ENCODE results near the gene NMRAL1. TPM values are rescaled to one million over a fixed set of nuclear protein-coding genes. Genes with fewer than 3 reads are reported as not detected.

The NMRAL1 gene
- total RNA-seq, 1 experiment from 2014 or later = 176 TPM

DNA sequence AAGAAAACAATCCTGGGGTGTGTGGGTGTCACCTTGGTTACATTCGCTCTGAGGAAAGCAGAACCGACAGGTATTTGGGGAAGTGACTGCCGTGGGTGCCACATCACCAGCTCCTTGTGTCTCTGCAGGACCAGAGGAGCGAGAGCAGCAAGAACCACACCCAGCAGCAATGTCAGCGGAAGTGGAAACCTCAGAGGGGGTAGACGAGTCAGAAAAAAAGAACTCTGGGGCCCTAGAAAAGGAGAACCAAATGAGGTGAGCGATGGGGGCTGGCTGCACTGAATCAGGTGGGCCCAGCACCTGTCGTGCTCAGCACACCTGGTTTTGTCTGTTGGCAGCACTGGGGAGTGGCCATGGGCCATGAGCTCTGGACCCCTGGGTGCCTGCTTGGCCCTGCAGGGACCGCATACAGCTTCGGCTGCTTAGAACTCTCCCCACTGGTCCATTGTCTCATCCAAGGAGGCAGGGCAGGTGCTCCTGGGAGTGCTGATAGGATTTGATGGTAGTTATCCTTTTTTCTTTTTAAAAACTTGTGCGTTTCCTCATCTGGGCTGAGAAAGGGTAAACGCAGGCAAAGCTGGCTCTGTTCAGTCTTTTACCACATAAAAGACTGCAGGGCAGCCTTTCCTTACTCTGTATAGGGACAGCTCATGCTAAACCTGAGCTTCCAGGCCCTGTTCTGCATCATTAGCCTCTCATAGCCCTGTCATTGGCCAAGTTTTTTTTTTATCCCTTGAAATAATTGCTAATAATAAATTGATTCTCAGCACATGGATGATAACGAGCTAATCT lies 31.1 kb upstream of the NMRAL1 start:
- DNase-seq (ENCODE audit: low spot score) = no peak

DNA sequence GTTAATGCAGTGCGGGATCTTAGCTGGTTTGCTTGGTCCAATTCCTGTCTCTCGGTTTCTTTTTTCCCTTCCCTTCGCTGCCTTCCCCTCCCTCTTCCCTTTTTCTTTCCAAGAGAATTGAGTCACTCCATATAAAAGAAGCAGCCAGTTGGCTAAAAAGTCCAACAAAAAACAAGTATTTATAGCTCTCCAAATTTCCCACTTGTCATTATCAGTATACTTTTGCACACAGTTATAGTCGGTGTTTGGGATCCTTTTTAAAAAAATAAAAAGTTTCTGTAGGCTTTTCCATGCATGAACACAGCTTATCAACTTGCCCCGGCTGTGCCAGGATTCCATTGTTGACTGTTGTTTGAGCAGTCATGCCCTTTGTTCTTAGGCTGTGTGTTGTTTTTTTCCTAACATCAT lies 26.6 kb upstream of the NMRAL1 start:
- peak; percentile 59 for DNase-seq (ENCODE audit: low spot score)

DNA sequence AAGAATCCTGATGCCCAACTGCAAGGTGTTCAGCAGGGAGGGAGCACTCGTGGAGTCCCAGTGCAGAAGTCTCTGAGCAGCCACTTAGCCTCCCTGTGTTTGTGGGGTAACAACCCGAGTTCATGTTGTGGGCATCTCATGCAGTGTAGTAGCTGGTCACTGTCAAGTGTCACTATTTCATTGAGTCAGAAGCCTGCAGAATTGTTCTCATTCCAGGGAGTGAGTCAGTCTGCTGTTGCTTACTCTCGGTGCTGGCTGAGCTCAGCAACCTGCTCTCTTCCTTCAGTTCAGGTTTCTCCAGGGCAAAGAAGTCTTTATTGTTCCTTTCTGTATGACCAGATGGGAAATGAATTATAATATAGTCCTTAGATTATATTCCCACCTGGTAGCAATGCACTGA lies 25.8 kb upstream of the NMRAL1 start:
- DNase-seq (ENCODE audit: low spot score) = peak; percentile 93

DNA sequence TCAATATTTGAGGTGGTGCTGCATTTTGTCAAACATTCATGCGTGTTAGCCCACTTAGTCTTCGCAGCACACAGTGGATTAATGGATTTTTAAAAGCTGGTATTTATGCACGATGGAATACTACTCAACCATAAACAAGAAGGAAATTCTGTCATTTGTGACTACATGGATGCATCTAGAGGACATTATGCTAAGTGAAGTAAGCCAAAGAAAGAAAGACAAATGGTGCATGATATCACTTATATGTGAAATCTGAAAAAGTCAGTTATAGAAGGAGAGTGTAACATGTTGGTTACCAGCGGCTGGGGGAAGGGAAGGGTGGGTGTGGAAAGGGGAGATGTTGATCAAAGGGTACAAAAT lies 24.8 kb upstream of the NMRAL1 start:
- no peak for DNase-seq (ENCODE audit: low spot score)

DNA sequence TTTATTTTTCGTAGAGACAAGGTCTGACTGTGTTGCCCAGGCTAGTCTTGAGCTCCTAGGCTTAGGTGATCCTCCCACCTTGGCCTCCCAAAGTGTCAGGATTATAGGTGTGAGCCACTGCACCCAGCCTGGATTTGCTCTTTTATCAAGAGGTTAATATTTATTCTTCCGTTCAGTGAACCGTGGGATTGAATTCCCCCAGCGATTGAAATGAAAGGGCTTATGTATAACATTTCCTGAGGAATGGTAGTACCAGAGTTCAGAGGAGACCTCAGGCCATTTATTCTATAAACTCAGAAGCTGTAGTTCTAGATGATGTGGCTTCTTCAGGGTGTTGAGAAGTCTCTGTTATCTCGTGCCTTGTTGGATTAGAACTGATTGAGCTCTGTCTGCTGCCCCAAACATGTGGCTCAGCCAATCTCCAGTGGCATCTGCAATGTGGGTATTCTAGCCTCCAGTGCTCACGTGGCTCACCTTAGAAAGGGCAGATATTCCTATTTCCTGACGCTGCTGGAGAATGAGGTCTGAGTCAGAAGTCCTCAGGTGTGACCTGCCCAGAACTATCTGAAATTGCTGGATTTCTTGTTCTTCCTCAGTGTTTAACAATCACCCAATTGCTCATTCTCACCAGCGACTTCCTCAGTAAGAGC lies 24.2 kb upstream of the NMRAL1 start:
- no peak for DNase-seq (ENCODE audit: low spot score)

DNA sequence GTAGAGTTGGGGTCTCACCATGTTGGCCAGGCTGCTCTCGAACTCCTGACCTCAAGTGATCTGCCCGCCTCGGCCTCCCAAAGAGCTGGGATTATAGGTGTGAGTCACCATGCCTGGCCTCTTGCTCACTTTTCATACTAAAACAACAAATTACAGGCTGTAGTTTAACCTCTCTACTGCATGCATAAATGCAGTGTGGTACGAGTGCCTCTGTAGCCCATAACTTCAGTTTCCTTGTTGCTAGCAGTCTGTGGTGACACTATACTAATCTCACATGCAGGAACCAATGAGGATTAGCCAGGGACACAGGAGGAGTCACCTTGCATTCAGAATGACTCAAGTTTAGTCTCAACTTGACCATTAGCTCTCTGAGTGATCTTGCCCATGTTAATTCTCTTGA lies 21.9 kb upstream of the NMRAL1 start:
- peak; percentile 74 for DNase-seq (ENCODE audit: low spot score)

DNA sequence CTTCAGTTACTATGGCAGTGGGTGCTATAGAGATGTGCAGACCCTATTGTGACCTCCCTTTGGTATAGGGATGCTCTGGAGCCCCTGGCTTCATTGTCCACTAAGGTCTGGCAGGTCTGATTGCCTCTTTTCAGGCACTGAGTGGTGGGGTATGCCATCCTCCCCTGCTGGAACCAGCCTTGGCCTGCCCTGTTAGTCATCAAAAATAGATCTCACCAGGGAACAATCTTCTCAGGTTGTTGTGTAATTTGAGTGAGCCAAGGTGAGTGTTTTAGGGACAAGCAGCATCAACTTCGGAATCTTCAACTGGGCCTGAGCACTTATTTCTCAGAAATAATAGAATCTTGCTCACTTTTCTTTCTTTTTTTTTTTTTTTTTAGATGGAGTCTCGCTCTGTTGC lies 21.3 kb upstream of the NMRAL1 start:
- DNase-seq (ENCODE audit: low spot score) = no peak

DNA sequence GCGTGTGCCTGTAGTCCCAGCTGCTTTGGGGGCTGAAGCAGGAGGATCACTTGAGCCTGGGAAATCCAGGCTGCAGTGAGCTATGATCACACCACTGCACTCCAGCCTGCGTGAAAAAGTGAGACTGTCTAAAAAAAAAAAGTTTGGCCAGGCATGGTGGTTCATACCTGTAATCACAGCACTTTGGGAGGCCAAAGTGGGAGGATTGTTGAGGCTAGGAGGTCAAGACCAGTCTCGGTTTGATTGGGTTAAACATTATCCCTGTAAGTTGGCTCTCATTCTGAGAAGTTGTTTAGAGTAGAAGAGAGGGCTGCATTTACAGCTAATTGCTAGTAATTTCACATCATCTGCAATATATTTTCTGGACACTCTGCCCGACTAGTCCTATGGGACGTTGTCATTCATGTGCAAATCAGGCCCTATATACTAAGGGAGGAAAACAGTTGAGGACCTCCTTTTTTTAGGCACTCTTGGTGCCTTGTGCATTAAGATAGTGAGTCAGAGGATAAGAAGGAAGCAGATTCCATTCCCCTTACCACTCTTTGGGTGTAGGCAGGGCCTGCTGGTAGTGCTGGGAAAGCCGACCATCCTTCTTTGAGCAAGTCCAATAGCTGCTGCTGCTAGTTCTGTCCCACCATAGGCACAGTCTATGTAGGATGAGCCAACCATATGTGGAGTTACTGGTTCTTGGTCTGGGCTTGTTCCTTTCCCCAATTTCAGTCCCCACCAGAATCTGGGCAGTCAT lies 20.5 kb upstream of the NMRAL1 start:
- DNase-seq (ENCODE audit: low spot score) = peak; percentile 90

DNA sequence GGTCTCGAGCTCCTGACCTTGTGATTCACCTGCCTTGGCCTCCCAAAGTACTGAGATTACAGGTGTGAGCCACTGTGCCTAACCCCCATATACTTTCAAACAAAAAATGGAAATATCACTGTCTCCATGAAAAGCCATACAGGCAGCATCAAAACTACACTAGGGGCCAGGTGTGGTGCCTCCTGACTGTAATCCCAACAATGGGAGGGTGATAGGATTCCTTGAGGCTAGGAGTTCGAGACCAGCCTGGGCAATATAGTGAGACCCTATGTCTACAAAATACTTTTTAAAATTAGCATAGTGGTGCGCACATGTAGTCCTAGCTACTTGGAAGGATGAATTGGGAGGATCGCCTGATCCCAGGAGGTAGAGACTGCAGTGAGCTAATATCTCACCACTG lies 17.5 kb upstream of the NMRAL1 start:
- no peak for DNase-seq (ENCODE audit: low spot score)

DNA sequence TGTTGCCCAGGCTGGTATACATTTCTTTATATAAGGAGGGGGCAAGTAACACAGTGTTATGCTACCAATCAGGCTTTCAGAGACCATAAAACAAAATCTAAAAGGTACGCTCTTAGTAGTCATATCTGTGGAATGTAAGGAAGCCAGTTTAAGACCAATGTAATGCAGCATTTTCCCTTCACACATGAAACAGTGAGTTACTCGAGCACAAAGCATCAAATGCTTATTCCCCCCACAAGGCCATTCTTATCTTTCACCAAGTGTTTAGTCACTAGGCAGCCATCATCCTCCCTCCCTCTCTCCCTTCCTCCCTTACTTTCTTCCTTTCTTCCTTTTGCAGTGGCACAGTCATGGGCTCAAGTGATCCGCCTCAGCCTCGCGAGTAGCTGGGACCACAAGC lies 14.6 kb upstream of the NMRAL1 start:
- DNase-seq (ENCODE audit: low spot score) = peak; percentile 95

DNA sequence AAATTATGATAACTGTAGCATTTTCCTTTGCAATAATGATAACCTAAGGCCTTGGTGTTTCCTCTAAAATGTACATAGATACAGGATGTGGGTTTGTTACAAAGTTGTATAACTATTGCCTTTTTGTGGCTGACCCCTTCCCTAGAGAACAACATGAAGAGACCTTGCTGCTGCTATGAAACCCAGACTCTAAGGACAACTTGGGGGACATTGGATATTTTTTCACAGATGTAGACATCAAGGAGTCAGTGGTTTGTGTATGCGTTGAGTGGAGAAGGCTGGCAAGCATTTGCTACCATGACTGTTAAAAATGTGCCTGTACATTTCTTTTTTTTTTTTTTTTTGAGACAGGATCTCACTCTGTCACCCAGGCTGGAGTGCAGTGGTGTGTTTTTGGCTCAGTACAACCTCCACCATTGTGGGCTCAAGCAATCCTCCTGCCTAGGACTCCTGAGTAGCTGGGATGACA lies 14.1 kb upstream of the NMRAL1 start:
- peak; percentile 36 for DNase-seq (ENCODE audit: low spot score)

DNA sequence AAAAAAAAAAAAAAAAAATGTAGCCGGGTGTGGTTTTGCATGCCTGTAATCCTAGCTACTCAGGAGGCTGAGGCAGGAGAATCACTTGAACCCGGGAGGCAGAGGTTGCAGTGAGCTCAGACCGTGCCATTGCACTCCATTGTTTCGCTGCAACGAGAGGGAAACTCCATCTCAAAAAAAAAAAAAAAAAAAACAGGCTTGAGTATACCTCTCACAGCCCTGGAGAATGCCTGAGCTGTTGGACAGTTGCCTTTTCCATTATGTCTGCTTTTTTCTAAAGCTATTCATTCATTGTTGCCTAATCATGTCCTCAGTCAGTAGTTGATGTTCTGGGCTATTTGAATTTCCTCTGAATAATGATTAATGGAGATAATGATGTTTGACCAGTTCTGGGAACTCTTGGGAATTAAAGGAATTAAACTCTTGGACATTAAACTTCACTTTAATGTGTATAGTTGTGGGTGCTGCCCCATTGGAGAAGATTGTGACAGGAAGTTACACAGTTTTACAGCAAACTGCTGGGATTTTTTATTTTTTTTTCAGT lies 13.6 kb upstream of the NMRAL1 start:
- peak; percentile 35 for DNase-seq (ENCODE audit: low spot score)

DNA sequence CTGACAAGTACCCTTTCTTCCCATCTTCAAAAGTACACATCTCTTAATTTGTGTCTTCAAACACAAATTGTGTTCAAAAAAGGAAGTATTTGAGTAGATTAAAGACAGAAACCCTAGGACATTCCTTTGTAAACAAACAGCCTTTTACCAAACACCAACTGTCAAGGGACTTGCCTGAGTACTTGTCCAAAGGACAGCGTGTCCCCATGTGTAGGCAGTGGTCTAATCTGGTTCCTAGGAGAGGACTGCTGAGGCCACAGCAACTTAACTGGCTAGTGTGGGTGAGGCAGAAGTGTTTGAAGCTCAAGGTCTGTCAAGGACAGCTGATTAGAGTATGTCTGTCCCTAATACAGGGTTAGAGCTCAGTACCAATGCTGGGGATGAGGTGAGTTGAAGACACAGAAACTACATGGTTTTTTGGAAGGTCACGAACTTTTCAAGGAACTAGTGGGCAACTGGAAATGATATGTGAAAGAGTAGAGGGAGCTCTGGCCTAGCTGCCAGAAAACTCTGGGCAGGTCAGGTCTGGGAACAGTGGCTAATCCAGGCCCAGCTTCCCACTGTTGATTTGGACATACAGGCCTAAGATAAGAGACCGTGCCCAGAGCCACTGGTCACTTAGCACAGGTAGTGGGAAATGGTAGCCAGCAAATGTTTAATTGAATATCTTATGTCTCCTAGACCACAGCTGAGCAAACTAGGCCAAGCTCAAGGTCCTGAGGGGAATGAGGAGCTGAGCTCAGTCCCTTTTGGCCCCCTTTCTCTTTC lies 11.9 kb upstream of the NMRAL1 start:
- no peak for DNase-seq (ENCODE audit: low spot score)

DNA sequence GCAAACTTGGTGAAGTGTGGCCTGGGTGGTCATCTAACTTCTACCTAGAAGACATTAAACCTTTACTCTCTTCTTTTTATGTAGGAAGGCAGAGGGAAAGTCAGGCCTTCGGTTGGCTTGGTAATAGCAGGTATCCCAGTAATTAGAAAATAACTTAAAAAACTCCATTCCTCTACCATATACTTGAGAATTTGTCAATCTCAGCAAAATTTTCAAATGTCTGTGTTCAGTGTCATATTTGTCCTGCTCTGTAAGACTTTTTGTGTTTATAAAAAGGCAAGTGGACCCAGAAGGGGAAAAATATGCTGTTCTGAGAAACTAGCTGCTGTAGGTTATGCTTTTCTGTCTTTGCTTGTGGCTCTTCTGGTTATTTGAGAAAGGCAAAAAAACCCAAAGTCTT lies 7.5 kb upstream of the NMRAL1 start:
- DNase-seq (ENCODE audit: low spot score) = no peak

DNA sequence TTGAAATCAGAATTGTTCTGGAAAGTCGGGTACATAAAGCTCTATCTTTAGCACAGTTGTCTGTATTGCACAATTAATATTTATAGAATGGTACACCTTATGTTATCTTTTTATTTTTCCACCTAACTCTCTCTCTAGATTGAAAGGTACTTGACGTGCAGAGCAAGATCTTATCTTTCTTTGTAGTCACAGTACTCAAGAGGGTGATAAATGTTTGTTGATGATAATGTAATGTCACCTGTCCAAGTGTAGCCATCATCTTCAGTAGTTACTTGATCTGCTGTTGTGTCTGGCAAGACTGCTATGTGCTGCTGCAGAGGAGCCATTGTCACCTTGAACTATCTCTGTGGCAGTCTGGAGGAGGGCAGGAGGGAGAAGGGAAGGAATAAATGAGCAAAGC lies 7.1 kb upstream of the NMRAL1 start:
- no peak for DNase-seq (ENCODE audit: low spot score)

DNA sequence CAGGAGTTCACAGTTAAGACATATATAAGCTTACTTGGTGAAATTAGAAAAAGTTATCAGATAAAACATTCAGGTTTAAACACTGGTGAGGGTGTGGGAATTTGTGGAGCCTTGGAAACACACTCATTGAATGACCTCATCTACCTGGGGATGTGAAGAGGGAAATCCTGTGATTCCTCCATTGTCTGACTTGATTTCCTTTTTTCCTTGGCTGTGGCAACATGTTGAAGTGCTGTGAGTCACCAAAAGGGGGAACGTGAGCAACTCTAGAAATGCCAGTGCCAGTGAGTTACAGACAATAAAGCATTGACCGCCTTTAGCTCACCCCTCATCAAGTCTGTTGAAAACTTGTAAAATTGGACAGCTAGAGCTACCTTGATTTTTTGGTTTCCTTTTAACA lies 3.5 kb upstream of the NMRAL1 start:
- peak; percentile 56 for DNase-seq (ENCODE audit: low spot score)

DNA sequence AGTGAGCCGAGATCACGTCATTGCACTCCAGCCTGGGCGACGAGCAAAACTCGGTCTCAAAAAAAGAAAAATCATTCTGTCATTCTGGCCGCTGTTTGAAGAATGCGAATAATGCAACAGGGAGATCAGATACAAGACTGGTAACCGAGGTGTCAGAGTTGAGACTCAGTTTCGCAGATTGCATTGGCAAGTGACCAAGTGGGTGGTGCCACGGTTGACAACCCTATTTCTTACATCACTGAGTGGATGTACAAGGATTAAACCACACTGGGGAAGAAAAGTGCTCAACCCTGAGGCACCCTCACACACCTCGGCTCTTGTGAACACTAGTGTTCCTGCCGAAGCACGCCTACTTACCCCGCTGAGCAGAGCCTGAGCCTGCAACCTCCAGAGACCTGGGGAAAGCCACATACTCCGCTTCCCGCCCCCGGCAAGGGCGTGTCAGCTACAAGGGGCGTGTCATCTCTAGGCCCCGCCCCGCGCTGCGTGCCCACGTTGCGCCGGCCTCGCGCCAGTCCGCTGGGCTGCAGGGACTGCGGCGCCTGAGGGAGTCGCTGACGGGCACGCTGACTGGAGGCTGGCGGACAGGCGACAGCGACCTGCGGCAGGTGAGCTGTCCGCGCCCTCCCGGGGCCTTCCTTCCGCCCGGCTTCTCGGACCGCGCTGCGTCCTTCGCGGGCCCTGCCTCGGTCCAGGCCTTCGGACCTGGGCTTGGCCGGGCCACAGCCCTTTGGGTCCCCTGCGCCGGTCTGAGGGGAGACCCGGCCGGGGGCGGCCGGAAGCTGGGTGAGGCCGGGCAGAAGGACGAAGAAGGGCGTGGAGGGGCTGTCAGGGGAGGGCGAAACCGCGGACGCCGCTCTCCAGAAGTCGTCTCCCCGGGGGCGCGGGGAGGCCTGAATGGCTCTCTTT lies 1.7 kb upstream of the NMRAL1 start, which contains the start of gene HMOX2:
HMOX2 (plus strand) TSS at position 519 of the 909 bp plus-strand sequence. CDS start 29,127 bp downstream, outside the sequence.
- DNase-seq (ENCODE audit: low spot score) = peak; percentile 87

DNA sequence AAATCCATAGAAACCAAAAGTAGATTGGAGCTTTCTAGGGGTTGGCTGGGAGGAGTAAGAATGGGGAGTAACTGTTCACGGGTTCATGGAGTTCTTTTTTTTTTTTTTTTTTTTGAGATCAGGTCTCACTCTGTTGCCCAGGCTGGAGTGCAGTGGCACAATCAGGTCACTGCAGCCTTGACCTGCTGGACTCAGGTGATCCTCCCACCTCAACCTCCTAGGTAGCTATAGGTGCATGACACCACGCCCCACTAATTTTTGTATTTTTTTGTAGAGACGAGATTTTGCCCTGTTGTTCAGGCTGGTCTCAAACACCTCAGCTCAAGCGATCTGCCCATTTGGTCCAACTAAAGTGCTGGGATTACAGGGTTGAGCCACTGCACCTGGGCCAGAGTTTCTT lies 1.5 kb downstream of the NMRAL1 start:
- no peak for DNase-seq (ENCODE audit: low spot score)

DNA sequence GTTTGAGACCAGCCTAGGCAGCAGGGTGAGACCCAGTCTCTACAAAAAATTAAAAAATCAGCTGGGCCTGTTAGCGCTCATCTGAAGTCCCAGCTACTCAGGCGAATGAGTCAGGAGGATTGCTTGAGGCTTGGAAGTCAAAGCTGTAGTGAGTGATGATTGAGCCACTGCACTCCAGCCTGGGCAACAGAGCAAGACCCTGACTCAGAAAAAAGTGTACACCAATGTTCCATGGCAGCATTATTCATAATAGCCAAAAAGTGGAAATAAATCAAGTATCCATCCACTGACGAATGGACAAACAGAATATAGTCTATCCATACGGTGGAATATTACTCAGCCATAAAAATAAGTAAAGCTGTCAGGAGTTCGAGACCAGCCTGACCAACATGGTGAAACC lies 2.6 kb downstream of the NMRAL1 start:
- DNase-seq (ENCODE audit: low spot score) = no peak

DNA sequence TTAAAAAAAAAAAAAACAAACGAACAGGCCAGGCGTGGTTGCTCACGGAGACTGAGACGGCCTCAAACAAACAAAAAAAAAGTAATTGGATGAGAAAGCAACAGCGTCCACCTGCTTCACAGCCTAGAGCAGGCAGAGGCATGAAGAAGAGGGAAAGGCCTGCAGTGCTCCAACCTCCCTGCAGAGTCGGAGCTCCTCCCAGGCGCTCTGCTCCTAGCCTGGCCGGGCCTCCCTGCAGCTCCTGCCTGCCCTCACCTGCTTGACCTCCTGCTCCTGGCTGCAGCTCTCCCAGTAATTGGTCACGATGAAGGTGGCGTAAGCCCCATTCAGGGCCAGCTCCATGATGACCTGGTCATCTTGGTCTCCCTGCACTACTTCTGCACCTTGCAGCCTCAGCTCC lies 5.5 kb downstream of the NMRAL1 start:
- no peak for DNase-seq (ENCODE audit: low spot score)

DNA sequence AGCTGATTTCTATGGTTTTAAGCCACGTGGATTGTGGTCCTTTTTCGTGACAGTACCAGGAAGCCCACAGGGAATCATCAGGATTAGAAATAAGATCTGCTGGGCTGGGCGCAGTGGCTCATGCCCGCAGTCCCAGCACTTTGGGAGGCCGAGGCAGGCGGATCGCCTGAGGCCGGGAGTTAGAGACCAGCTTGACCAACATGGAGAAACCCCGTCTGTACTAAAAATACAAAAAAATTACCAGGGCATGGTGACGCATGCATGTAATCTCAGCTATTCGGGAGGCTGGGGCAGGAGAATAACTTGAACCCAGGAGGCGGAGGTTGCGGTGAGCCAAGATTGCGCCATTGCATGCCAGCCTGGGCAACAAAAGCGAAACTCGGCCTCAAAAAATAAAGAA lies 6.5 kb downstream of the NMRAL1 start:
- no peak for DNase-seq (ENCODE audit: low spot score)

Data from A172 (cell line).